Activated CD4-positive, alpha-beta T cell treated with anti-CD3 and anti-CD28 coated beads, Interleukin-2, amount 10 ng/mL, durations not matched to agents 24 days and 14 days (primary cell): Measurements from ENCODE around the gene RAB11B. TPM values are rescaled to one million over a fixed set of nuclear protein-coding genes. Genes with fewer than 3 reads are reported as not detected.
"Not testable (repeated sequence)": the region's sequence is repeated elsewhere in the genome, so short reads cannot be mapped to it uniquely, and the experiment has no call there.

ENCODE experiments used
- DNase-seq: peaks from one replicate; pipeline ENCODE4 v3.0.0; 2022
- H3K27ac Mint-ChIP-seq: one replicate; pipeline ENCODE4 v1.8.0; 2022; ENCODE audit warnings: mild to moderate bottlenecking, mixed read lengths
- H3K27me3 Mint-ChIP-seq: one replicate; pipeline ENCODE4 v1.8.0; 2022; ENCODE audit warnings: mixed read lengths
- H3K36me3 Mint-ChIP-seq: one replicate; pipeline ENCODE4 v1.8.0; 2022; ENCODE audit warnings: low read depth, mild to moderate bottlenecking, mixed read lengths
- H3K4me1 Mint-ChIP-seq: one replicate; pipeline ENCODE4 v1.8.0; 2021; ENCODE audit warnings: mixed read lengths
- H3K4me3 Mint-ChIP-seq: one replicate; pipeline ENCODE4 v1.8.0; 2022; ENCODE audit warnings: mild to moderate bottlenecking, moderate library complexity, mixed read lengths
- H3K9me3 Mint-ChIP-seq: one replicate; pipeline ENCODE4 v1.8.0; 2021; ENCODE audit warnings: mixed read lengths
- intact Hi-C: fragments of 100-400 bp; cut with micrococcal nuclease; formaldehyde crosslinking; loops from one replicate; pipeline ENCODE4 v1.15.1; 2023
- total RNA-seq: library from RNA; stranded (reverse); gene quantifications from 2 replicates; pipeline ENCODE4 v1.2.3, GENCODE V29; 2022

RAB11B gene
- total RNA-seq, 1 donor from 2014 or later = 74.0 TPM

- H3K9me3 Mint-ChIP-seq, intact Hi-C loops, H3K36me3 Mint-ChIP-seq, DNase-seq, H3K4me3 Mint-ChIP-seq, H3K4me1 Mint-ChIP-seq, H3K27ac Mint-ChIP-seq, H3K27me3 Mint-ChIP-seq: not testable (repeated sequence)
Observed at GRCh38 chr19:8379156-8379891, 10.8 kb upstream of the RAB11B start.

- H3K27me3 Mint-ChIP-seq, H3K36me3 Mint-ChIP-seq, intact Hi-C loops, H3K4me3 Mint-ChIP-seq, DNase-seq, H3K4me1 Mint-ChIP-seq, H3K9me3 Mint-ChIP-seq, H3K27ac Mint-ChIP-seq: not testable (repeated sequence)
Observed at GRCh38 chr19:8384569-8384968, 5.6 kb upstream of the RAB11B start.

GRCh38 chr19:8385103-8385502, 5.1 kb upstream of the RAB11B start:
- H3K4me1 Mint-ChIP-seq, intact Hi-C loops, H3K4me3 Mint-ChIP-seq, H3K27me3 Mint-ChIP-seq, H3K27ac Mint-ChIP-seq, H3K9me3 Mint-ChIP-seq, H3K36me3 Mint-ChIP-seq, DNase-seq: not testable (repeated sequence)

GRCh38 chr19:8385566-8385965, 4.6 kb upstream of the RAB11B start:
- H3K9me3 Mint-ChIP-seq, H3K27me3 Mint-ChIP-seq, DNase-seq, H3K36me3 Mint-ChIP-seq, H3K4me3 Mint-ChIP-seq, H3K27ac Mint-ChIP-seq, intact Hi-C loops, H3K4me1 Mint-ChIP-seq: not testable (repeated sequence)

- H3K9me3 Mint-ChIP-seq, intact Hi-C loops, H3K36me3 Mint-ChIP-seq, H3K27me3 Mint-ChIP-seq, H3K4me3 Mint-ChIP-seq, DNase-seq, H3K27ac Mint-ChIP-seq: not testable (repeated sequence)
- H3K4me1 Mint-ChIP-seq = peaks cover 12% of the 10 kb centered on the region
Observed at GRCh38 chr19:8386419-8386818, 3.7 kb upstream of the RAB11B start.

- H3K4me3 Mint-ChIP-seq = no peak overlapping the region
- H3K27me3 Mint-ChIP-seq = no peaks in the 10 kb centered on the region
- no peaks in the 10 kb centered on the region for H3K36me3 Mint-ChIP-seq
- DNase-seq = no peak
- H3K27ac Mint-ChIP-seq = no peak overlapping the region
- no peaks in the 10 kb centered on the region for H3K9me3 Mint-ChIP-seq
- intact Hi-C loops = no loop called here
- H3K4me1 Mint-ChIP-seq = peaks cover 15% of the 10 kb centered on the region
Observed at GRCh38 chr19:8386990-8387389, 3.2 kb upstream of the RAB11B start.

- H3K27me3 Mint-ChIP-seq = no peaks in the 10 kb centered on the region
- DNase-seq = no peak
- peak overlapping the region; percentile 8 for H3K27ac Mint-ChIP-seq
- intact Hi-C loops = no loop called here
- peak overlapping the region; percentile 57 for H3K4me3 Mint-ChIP-seq
- H3K9me3 Mint-ChIP-seq = no peaks in the 10 kb centered on the region
- H3K4me1 Mint-ChIP-seq = peaks cover 16% of the 10 kb centered on the region
- H3K36me3 Mint-ChIP-seq = peaks cover 1% of the 10 kb centered on the region
Observed at GRCh38 chr19:8387688-8388611, 2.2 kb upstream of the RAB11B start.

- Mint-ChIP-seq H3K27ac (no peak overlapping the region), H3K9me3 (no peaks in the 10 kb centered on the region), H3K4me3 (no peak overlapping the region), H3K4me1 (peaks cover 18% of the 10 kb centered on the region), H3K27me3 (no peaks in the 10 kb centered on the region), H3K36me3 (peaks cover 3% of the 10 kb centered on the region)
- intact Hi-C loops = no loop called here
- no peak for DNase-seq
Observed at GRCh38 chr19:8388612-8388958, 1.6 kb upstream of the RAB11B start.

GRCh38 chr19:8390617-8390981, 439 bp downstream of the RAB11B start:
- intact Hi-C loops = loop anchor here (1.0 to 2.0 kb wide), 6 partner anchors 23 to 124 kb away; partner anchors contain the start of genes ANGPTL4, CD320, HNRNPM and MARCHF2
- Mint-ChIP-seq H3K9me3 (no peaks in the 10 kb centered on the region), H3K36me3 (peaks cover 4% of the 10 kb centered on the region), H3K27me3 (no peaks in the 10 kb centered on the region), H3K27ac (peak overlapping the region; percentile 53), H3K4me3 (peak overlapping the region; percentile 78), H3K4me1 (peaks cover 14% of the 10 kb centered on the region)
- peak; percentile 98 for DNase-seq

- Mint-ChIP-seq H3K27me3 (no peaks in the 10 kb centered on the region), H3K27ac (no peak overlapping the region)
Observed at GRCh38 chr19:8391198-8392016, 1.2 kb downstream of the RAB11B start.

GRCh38 chr19:8392017-8392591, 1.9 kb downstream of the RAB11B start:
- Mint-ChIP-seq H3K27ac (peak overlapping the region; percentile 41), H3K4me3 (no peak overlapping the region)
- intact Hi-C loops = no loop called here

More at GRCh38 chr19:8391198-8392016, 1.2 kb downstream of the RAB11B start:
- Mint-ChIP-seq H3K36me3 (peaks cover 7% of the 10 kb centered on the region), H3K9me3 (no peaks in the 10 kb centered on the region), H3K4me1 (peaks cover 18% of the 10 kb centered on the region), H3K4me3 (peak overlapping the region; percentile 78)
- no peak for DNase-seq
- intact Hi-C loops = loop anchor here (2.0 kb wide), 1 partner anchor 53 kb away; the partner anchor contains the start of gene HNRNPM

GRCh38 chr19:8393192-8393870, 3.2 kb downstream of the RAB11B start:
- DNase-seq = no peak
- Mint-ChIP-seq H3K36me3 (peaks cover 10% of the 10 kb centered on the region), H3K27ac (no peak overlapping the region), H3K27me3 (no peaks in the 10 kb centered on the region), H3K4me1 (peaks cover 26% of the 10 kb centered on the region), H3K4me3 (no peak overlapping the region), H3K9me3 (no peaks in the 10 kb centered on the region)
- intact Hi-C loops = no loop called here

More at GRCh38 chr19:8392017-8392591, 1.9 kb downstream of the RAB11B start:
- Mint-ChIP-seq H3K9me3 (no peaks in the 10 kb centered on the region), H3K36me3 (peaks cover 10% of the 10 kb centered on the region), H3K4me1 (peaks cover 22% of the 10 kb centered on the region), H3K27me3 (no peaks in the 10 kb centered on the region)
- DNase-seq = no peak

- H3K4me3 Mint-ChIP-seq = no peak overlapping the region
- H3K36me3 Mint-ChIP-seq = peaks cover 10% of the 10 kb centered on the region
- intact Hi-C loops = no loop called here
- no peaks in the 10 kb centered on the region for H3K9me3 Mint-ChIP-seq
- no peak overlapping the region for H3K27ac Mint-ChIP-seq
- H3K4me1 Mint-ChIP-seq = peaks cover 26% of the 10 kb centered on the region
- DNase-seq = no peak
- H3K27me3 Mint-ChIP-seq = no peaks in the 10 kb centered on the region
Observed at GRCh38 chr19:8393871-8394250, 3.7 kb downstream of the RAB11B start.
